Measurements from ENCODE around the gene TMEM63C.

The TMEM63C gene

DNA sequence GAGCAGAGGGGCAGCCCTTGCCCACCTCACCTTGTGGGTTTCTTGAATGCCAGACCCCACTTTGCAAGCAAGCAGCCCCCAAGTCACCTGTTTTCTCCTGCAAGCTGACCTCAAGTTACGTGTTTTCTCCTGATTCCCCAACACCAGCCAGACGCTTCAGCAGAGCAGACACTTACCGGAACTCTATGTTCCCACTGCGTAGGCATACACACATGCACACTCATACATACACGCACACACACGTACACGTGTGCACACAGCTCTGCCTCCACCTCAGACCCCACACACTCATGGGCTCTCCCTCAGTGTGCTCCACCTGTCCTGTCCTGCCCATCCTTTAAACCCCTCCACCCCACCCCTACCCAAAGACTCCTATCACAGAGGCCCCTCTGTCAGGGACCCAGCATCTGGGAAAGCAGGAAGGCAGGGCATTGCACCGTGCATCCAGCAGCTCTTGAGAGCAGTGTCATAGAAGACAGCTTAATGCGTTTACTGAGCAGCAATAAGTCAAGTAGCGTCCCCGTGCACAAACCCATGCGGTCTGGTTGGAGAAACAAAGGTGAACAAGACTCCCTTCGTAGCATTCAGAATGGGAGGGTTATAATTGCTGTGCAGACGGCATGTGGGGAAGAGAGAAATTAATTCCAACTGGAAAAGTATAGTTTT is 44.4 kb downstream of the TMEM63C start:
- Histone ChIP-seq H3K27ac (no peak overlapping the region), H3K9ac (no peak overlapping the region)

DNA sequence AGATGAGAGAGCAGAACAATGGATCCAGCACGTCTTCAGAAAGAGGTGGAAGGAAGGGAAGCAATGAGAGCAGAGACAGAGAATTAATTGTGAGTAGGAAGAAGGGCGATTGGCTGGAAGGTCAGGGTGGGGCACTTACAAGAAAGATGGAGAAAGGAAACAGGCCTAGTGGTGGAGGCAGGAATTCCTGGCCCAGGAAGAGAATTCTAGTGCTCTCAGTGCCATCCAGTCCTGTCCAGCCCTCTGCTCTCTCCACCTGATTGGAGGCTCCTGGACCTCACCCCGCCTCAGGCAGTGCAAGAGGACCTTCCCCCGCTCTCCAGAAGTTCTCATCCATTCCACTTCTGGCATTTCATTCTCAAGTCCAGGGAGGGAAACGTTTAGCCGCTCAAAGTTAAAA is 46.5 kb downstream of the TMEM63C start:
- H3K79me2 ChIP-seq (ENCODE audit: insufficient read depth, low read depth): no peaks in the 10 kb centered on the region
- TF ChIP-seq, protein P1, sequence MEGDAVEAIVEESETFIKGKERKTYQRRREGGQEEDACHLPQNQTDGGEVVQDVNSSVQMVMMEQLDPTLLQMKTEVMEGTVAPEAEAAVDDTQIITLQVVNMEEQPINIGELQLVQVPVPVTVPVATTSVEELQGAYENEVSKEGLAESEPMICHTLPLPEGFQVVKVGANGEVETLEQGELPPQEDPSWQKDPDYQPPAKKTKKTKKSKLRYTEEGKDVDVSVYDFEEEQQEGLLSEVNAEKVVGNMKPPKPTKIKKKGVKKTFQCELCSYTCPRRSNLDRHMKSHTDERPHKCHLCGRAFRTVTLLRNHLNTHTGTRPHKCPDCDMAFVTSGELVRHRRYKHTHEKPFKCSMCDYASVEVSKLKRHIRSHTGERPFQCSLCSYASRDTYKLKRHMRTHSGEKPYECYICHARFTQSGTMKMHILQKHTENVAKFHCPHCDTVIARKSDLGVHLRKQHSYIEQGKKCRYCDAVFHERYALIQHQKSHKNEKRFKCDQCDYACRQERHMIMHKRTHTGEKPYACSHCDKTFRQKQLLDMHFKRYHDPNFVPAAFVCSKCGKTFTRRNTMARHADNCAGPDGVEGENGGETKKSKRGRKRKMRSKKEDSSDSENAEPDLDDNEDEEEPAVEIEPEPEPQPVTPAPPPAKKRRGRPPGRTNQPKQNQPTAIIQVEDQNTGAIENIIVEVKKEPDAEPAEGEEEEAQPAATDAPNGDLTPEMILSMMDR (conservative IDR thresholded peaks at IDR 0.05; ENCODE audit: low read depth, low read length): no peak
- H3K4me2 ChIP-seq: no peak overlapping the region
- no peaks in the 10 kb centered on the region for H4K20me1 ChIP-seq (ENCODE audit: insufficient read depth)
- no peak overlapping the region for H3K27ac ChIP-seq
- H3K9ac ChIP-seq: no peak overlapping the region
- H3K36me3 ChIP-seq (ENCODE audit: insufficient read depth): no peaks in the 10 kb centered on the region
- H3K4me1 ChIP-seq (ENCODE audit: low read depth, poor library complexity, severe bottlenecking): no peaks in the 10 kb centered on the region
- H3K27me3 ChIP-seq (ENCODE audit: insufficient read depth, low read depth): no peaks in the 10 kb centered on the region
- H2AFZ ChIP-seq (ENCODE audit: low read depth): no peak overlapping the region
- no peak overlapping the region for H3K4me3 ChIP-seq (IDR thresholded peaks at IDR 0.05; ENCODE audit: insufficient read depth, low read depth, low read length)

More for the DNA sequence above, 44.4 kb downstream of the TMEM63C start:
- Histone ChIP-seq H3K4me1 (ENCODE audit: low read depth, poor library complexity, severe bottlenecking) (no peaks in the 10 kb centered on the region), H3K4me2 (no peak overlapping the region), H2AFZ (ENCODE audit: low read depth) (no peak overlapping the region), H3K79me2 (ENCODE audit: insufficient read depth, low read depth) (no peaks in the 10 kb centered on the region), H3K36me3 (ENCODE audit: insufficient read depth) (no peaks in the 10 kb centered on the region), H3K4me3 (IDR thresholded peaks at IDR 0.05; ENCODE audit: insufficient read depth, low read depth, low read length) (no peak overlapping the region), H4K20me1 (ENCODE audit: insufficient read depth) (no peaks in the 10 kb centered on the region), H3K27me3 (ENCODE audit: insufficient read depth, low read depth) (no peaks in the 10 kb centered on the region)
- TF ChIP-seq, protein P1 (conservative IDR thresholded peaks at IDR 0.05; ENCODE audit: low read depth, low read length): no peak

DNA sequence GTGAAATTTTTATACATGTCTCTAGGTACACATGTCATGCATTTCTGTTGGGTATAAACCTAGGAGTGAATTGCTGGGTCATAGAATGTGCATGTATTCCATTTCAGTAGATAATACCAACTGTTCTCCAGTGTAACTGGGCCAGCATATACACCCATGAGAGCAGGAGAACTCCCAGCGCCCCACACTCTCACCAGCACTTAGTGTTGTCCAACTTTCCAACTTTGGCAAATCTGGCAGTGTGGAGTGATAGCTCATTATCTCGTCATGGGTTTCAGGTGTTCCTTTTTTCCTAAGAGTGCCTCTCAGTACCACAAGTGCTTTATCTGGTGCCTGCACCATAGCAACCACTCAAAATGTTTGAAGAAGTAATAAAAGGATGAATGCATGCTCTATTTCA is 49.3 kb downstream of the TMEM63C start:
- no peaks in the 10 kb centered on the region for H3K36me3 ChIP-seq (ENCODE audit: insufficient read depth)
- no peaks in the 10 kb centered on the region for H3K79me2 ChIP-seq (ENCODE audit: insufficient read depth, low read depth)
- no peaks in the 10 kb centered on the region for H3K27me3 ChIP-seq (ENCODE audit: insufficient read depth, low read depth)
- no peak overlapping the region for H2AFZ ChIP-seq (ENCODE audit: low read depth)
- no peak overlapping the region for H3K9ac ChIP-seq
- TF ChIP-seq, protein P1 (conservative IDR thresholded peaks at IDR 0.05; ENCODE audit: low read depth, low read length): no peak
- H3K4me3 ChIP-seq (IDR thresholded peaks at IDR 0.05; ENCODE audit: insufficient read depth, low read depth, low read length): no peak overlapping the region
- H3K4me1 ChIP-seq (ENCODE audit: low read depth, poor library complexity, severe bottlenecking): no peaks in the 10 kb centered on the region
- H4K20me1 ChIP-seq (ENCODE audit: insufficient read depth): no peaks in the 10 kb centered on the region
- H3K27ac ChIP-seq: no peak overlapping the region
- no peak overlapping the region for H3K4me2 ChIP-seq

DNA sequence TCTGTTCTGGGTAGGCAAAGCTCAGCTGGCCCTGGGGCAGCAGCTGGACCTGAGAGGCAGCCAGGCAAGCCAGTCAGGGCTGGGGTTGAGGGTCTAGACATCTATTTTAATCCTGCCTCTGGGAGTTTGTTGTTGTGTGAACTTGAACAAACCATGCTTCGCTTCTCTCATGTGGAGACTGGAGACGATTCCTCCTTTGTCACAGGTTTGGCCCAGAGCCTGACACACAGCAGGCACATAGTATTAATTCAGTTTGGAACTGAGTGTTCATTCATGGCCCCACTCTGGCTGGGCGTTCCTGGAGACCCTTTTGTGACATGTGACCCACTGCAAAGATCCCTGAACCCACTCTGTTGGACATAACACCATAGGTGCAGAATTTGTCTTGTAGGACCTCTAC is 50.1 kb downstream of the TMEM63C start:
- Histone ChIP-seq H2AFZ (ENCODE audit: low read depth) (no peak overlapping the region), H3K4me2 (no peak overlapping the region), H4K20me1 (ENCODE audit: insufficient read depth) (no peaks in the 10 kb centered on the region), H3K79me2 (ENCODE audit: insufficient read depth, low read depth) (no peaks in the 10 kb centered on the region), H3K9ac (no peak overlapping the region), H3K4me3 (IDR thresholded peaks at IDR 0.05; ENCODE audit: insufficient read depth, low read depth, low read length) (no peak overlapping the region), H3K4me1 (ENCODE audit: low read depth, poor library complexity, severe bottlenecking) (no peaks in the 10 kb centered on the region), H3K27me3 (ENCODE audit: insufficient read depth, low read depth) (no peaks in the 10 kb centered on the region), H3K27ac (no peak overlapping the region), H3K36me3 (ENCODE audit: insufficient read depth) (no peaks in the 10 kb centered on the region)
- TF ChIP-seq, protein P1 (conservative IDR thresholded peaks at IDR 0.05; ENCODE audit: low read depth, low read length): no peak
